NCI-H748 (cell line): ENCODE measurements around the gene RNASE13.

Experiments
- DNase-seq: peaks from one replicate; lab custom pipeline; 2025; ENCODE audit not compliant: unreplicated experiment; lab: John Stamatoyannopoulos, UW

RNASE13 gene

GRCh38 chr14:21034707-21035106 lies at the start of gene RNASE13:
RNASE13 (minus strand) TSS chr14:21034807; CDS start chr14:21034288, 519 bp downstream.
- DNase-seq = no peak

GRCh38 chr14:21084396-21084795 lies 49.8 kb upstream of the RNASE13 start:
- DNase-seq = no peak

DNA sequence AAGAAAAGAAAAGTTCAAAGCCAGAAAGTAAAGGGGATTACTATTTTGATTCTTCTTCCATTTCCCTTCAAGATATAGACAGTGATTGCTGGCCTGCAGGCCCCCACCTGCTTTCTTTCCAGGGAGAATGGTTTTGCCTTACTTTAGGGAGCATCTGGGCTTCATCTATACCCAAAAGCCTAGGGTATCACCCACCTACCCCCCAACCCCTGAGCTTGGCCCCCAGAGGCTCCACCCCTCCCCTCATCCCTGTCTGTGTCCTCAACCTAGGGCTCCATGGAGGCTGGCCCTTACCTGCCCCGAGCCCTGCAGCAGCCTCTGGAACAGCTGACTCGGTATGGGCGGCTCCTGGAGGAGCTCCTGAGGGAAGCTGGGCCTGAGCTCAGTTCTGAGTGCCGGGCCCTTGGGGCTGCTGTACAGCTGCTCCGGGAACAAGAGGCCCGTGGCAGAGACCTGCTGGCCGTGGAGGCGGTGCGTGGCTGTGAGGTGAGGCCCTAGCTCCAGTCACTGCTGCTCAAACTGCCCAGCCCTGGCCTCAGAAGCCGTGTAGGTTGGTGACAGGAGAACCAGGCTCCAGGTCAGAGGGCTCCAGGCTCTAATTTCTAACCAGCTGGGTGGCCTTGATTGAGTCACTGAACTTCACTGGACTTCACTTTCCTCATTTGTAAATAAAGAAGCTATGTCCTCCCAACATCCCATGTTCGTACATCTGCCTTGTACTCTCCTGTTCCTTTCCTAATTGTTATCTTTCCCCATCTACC lies 49.1 kb upstream of the RNASE13 start:
- DNase-seq = no peak

- no peak for DNase-seq
Measured at GRCh38 chr14:21081521-21082142, 47.0 kb upstream of the RNASE13 start.

GRCh38 chr14:21078726-21079125 lies 44.1 kb upstream of the RNASE13 start:
- DNase-seq = no peak

DNA sequence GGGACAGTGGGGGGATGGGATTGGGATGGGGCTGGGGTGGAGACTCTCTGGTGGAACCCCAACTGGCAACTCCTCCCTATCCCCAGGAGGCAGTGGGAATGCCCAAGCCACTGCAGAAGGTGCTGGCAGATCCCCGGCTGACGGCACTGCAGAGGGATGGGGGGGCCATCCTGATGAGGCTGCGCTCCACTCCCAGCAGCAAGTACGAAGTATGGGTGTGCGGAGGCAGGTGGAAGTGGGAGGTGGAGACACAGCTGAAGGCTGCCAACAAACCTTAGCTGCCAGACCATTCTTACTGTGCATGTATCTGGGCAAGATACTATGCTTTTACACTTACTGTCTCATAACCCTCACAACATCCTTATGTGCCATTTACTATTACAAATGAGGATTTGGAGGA lies 43.7 kb upstream of the RNASE13 start:
- no peak for DNase-seq

- no peak for DNase-seq
Measured at GRCh38 chr14:21077672-21078071, 43.1 kb upstream of the RNASE13 start.

DNA sequence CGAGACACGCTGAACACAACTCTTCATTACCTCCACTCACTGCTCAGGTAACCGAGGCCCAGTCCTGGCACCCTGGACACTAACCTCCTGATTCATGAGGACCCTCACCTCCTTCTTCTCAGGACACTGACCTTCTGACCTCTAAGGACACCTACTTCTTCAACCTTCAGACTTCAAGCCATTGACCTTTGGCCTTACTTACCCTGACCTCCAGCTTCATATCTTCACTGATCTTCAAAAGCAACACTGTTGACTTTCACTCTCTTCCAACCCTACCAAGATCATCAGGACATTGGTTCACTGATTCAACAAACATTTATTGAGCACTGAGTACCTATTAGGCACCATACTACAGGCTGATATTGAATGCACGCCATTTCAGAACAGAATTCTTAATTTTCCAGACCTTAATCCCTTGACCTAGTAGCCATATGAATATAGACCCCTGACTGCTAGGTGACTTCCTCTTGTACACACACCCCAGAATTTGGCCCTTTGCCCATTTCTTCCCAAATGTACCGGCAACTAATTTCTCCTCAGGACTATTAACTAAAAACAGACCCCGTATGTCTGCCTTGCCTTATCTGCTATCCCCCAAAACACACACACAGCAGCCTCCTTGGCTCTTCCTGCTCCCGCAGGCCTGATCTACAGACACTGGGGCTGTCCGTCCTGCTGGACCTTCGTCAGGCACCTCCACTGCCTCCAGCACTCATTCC lies 41.3 kb upstream of the RNASE13 start:
- DNase-seq = no peak

GRCh38 chr14:21074398-21075272 lies 40.0 kb upstream of the RNASE13 start:
- DNase-seq = no peak

- DNase-seq = no peak
Measured at GRCh38 chr14:21073921-21074320, 39.3 kb upstream of the RNASE13 start.

GRCh38 chr14:21072781-21073339 lies 38.3 kb upstream of the RNASE13 start:
- DNase-seq = no peak

GRCh38 chr14:21072031-21072473 lies 37.4 kb upstream of the RNASE13 start:
- no peak for DNase-seq

GRCh38 chr14:21071225-21072030 lies 36.8 kb upstream of the RNASE13 start:
- DNase-seq = peak; percentile 92

DNA sequence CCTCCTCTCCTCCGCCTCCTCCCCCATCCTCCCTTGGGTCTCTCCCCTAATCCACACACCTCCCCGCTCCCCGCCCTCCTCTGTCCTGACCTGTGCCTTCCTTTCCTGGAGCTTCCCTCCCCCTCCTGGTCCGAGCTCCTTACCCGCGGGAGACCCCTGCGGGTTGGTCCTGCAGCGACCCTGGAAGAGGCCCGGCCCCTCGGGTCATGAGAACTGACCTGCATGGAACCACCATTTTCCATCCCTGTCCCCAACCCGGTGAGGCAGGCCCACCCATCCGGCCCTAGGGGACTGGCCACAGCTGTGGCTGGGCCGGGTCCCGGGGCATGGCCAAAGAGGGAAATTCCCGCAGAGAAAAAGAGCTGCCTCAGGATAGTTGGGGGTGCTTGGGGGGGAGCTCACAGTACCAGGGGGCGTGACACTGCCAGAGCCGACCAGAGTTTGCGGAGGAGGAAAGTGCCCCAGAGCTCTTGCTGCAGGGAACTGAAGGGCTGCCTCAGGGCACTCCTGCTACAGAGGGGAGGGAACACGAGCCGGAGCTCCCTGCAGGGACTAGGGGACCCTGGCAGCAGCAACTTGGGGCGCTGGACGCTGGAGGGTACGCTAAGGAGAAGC lies 36.1 kb upstream of the RNASE13 start:
- peak; percentile 49 for DNase-seq

DNA sequence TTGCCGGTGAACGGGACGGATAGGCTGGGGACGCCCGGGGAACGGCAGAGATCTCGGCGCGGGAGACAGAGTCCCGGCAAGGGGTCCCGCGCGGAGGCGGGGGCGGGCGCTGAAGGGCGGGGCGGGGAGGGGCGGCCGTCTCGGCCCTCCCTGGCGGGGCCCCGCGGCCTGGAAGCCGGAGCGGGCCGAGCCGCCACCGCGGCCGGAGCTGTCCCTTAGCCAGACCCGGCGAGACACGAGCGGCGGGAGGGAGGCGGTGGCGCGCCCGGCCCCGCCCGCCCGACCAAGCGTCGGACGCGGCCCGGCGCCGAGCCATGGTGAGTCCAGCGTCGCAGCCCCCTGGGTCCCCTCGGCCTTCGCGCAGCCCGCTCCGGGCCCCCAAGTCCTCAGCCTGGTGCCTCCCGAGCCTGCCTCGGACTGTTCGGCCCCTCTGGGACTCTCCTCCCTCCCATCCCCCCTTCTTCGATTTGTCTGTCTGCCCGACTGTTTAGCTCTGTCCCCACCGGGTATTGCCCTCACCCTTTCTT lies 35.5 kb upstream of the RNASE13 start, which contains the start of gene ARHGEF40:
Gene ARHGEF40, plus strand, starts transcription at position 222 of the 527 bp plus-strand sequence. Its CDS starts 93 bp downstream, at position 315.
- peak; percentile 74 for DNase-seq

DNA sequence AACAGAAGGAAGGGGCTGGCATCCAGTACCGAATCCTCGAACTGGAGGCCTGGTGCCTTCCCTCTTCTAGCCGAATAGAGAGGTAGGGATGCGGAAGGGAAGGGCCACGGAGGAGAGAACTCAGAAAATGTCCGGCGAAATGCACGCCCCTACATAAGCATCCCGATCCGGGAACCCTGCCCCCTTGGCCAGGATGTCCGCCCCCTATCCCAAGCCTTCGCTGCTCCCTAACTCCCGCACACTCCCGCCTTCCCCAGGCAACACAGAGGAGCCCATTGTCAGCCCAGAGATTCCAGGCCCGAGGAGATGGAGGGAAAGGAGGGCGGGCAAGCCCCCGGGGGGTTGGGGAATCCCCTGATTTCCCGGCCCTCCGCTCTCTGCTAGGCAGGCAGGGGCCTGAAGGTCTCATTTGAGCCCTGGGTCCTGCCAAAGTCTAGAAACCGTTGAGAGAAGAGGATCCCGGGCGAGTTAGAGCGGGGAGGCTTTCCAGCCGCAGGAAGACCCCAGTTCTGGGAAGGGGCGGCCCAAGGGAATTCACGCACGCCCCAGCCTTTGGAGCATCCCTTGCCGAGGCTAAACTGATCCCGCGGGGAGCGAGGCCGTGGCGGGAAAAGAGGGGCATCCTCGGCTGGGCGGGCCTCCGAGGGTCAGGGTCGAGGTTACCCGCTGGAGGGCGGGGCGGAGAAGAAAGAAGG lies 34.9 kb upstream of the RNASE13 start:
- DNase-seq = peak; percentile 74

DNA sequence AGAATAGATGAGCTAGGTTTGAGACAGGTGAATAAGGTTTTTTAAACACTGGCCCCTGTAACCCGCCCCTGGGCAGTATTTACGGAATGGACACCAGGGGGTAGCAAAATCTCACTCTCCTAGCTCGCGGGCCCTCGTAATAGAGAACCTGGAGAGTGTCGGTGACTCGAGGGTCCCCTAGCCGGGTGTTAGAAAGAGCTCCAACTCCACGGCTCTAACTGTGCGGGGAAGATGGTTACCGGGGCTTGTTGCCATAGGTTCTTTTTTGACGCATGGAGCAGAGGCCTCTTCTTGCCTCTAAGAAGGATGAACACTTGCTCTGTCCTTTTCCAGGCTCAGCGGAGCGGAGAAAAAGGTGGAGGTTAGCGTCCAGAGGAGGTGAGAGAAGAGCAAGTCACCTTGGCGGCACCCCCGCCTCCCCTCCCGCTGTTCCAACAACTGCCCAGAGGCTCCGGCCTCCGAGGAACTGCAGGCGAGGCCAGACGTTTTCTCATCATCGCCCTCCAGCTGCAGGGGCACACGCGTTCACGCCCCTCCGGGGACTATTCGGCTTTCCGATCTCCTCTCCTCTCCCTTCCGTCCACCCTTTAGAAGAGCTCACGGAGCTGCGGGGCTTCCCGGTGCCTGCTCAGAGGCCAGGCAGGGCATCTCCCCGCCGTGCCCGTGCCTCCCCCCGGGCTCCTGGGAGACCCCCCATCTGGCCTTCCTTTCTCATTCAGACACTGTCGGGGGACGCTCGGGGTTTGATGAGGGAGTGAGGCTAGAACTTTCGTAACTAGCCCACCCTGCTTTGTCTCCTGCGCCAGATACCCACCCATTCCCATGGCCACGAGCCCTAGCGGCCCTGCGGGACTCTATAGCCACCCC lies 34.1 kb upstream of the RNASE13 start:
- peak; percentile 83 for DNase-seq
